H1 (cell line): Measurements from ENCODE around the gene HPS5. TPM values are rescaled to one million over a fixed set of nuclear protein-coding genes. Genes with fewer than 3 reads are reported as not detected.

ENCODE experiments used
- CTCF ChIA-PET: fragments of 300-600 bp; sonication (Branson Sonifier 250); formaldehyde crosslinking; loops from one replicate; lab custom pipeline; 2021; ENCODE audit not compliant: partially characterized antibody; lab: Charles Lee
- POLR2A ChIA-PET: fragments of 300-600 bp; sonication (Branson Sonifier 250); formaldehyde crosslinking; loops from one replicate; lab custom pipeline; 2021; ENCODE audit warnings: inconsistent platforms; ENCODE audit not compliant: partially characterized antibody; lab: Charles Lee
- DNase-seq, 2 experiments: peaks; one replicate each; pipeline versions ENCODE4 v3.0.0 to v3.0.0-alpha.2; 2010 to 2022; ENCODE audit warnings: low spot score in 2 of 2, low read depth in 1 of 2, mixed read lengths in 1 of 2
- FAIRE-seq: peaks from 2 replicates; lab custom pipeline; 2011; peaks lifted over from hg19 to GRCh38; lab: Jason Lieb, UNC
- H2AFZ ChIP-seq: 2 replicates; pipeline ENCODE4 v1.8.1; 2012; ENCODE audit warnings: low read length, inconsistent platforms
- H2AK5ac ChIP-seq: 2 replicates; pipeline ENCODE4 v1.6.1; 2013; ENCODE audit warnings: low read depth, low read length
- H2BK120ac ChIP-seq: replicated peaks from 2 replicates; pipeline ENCODE3; 2013; ENCODE audit warnings: low read depth, low read length, inconsistent platforms
- H2BK12ac ChIP-seq: 2 replicates; pipeline ENCODE4 v1.6.1; 2013; ENCODE audit warnings: low read depth, low read length
- H2BK15ac ChIP-seq: 2 replicates; pipeline ENCODE4 v1.6.1; 2013; ENCODE audit warnings: low read length
- H2BK20ac ChIP-seq: 2 replicates; pipeline ENCODE4 v1.6.1; 2013; ENCODE audit warnings: low read length
- H2BK5ac ChIP-seq: 2 replicates; pipeline ENCODE4 v1.6.1; 2013; ENCODE audit warnings: low read depth, low read length
- H3K14ac ChIP-seq: 2 replicates; pipeline ENCODE4 v1.6.1; 2013; ENCODE audit warnings: inconsistent platforms; ENCODE audit not compliant: insufficient read length
- H3K18ac ChIP-seq: 2 replicates; pipeline ENCODE4 v1.6.1; 2013; ENCODE audit warnings: low read length; ENCODE audit errors: extremely low read depth
- H3K23ac ChIP-seq: 2 replicates; pipeline ENCODE4 v1.6.1; 2013; ENCODE audit warnings: inconsistent platforms; ENCODE audit not compliant: insufficient read length
- H3K23me2 ChIP-seq: 2 replicates; pipeline ENCODE4 v1.6.1; 2013; ENCODE audit warnings: low read depth, low read length
- H3K27ac ChIP-seq: 2 replicates; pipeline ENCODE4 v1.6.1; 2011; ENCODE audit warnings: low read depth, low read length, inconsistent platforms
- H3K27me3 ChIP-seq, 4 experiments: replicated peaks in 1 of 4; 1 replicate in 1 of 4; 2 replicates in 3 of 4; pipeline versions ENCODE4 v1.6.1 to v1.8.1; 2011 to 2013; ENCODE audit warnings: low read length in 3 of 4, mild to moderate bottlenecking in 3 of 4, inconsistent platforms in 2 of 4, mixed read lengths in 2 of 4, moderate library complexity in 1 of 4; ENCODE audit not compliant: control insufficient read depth in 3 of 4, insufficient read depth in 3 of 4; ENCODE audit errors: extremely low read depth in 1 of 4
- H3K36me3 ChIP-seq, 4 experiments: 2 replicates each; pipeline versions ENCODE4 v1.6.1 to v1.8.1; 2011 to 2013; ENCODE audit warnings: mild to moderate bottlenecking in 4 of 4, low read length in 3 of 4, moderate library complexity in 2 of 4, control low read depth in 1 of 4, inconsistent platforms in 1 of 4; ENCODE audit not compliant: insufficient read depth in 4 of 4, control insufficient read depth in 2 of 4
- H3K4ac ChIP-seq: replicated peaks from 2 replicates; pipeline ENCODE3; 2013; ENCODE audit warnings: low read length, low read depth, mixed read lengths, inconsistent platforms; ENCODE audit not compliant: insufficient read length
- H3K4me1 ChIP-seq, 4 experiments: replicated peaks in 1 of 4; 1 replicate in 1 of 4; 2 replicates in 3 of 4; pipeline versions ENCODE4 v1.6.1 to v1.8.1; 2011 to 2013; ENCODE audit warnings: low read length in 3 of 4, inconsistent platforms in 2 of 4, mixed read lengths in 1 of 4; ENCODE audit not compliant: insufficient read depth in 4 of 4, control insufficient read depth in 3 of 4
- H3K4me2 ChIP-seq, 2 experiments: 2 replicates each; pipeline versions ENCODE4 v1.6.1 to v1.8.1; 2011 to 2013; ENCODE audit warnings: low read depth in 2 of 2, low read length in 2 of 2, control low read depth in 1 of 2, inconsistent platforms in 1 of 2, mild to moderate bottlenecking in 1 of 2; ENCODE audit not compliant: insufficient read depth in 1 of 2
- H3K4me3 ChIP-seq, 4 experiments: fragments of 200-600, 300-600 bp in 1 of 4; sonication (generic), shearing (Covaris generic), sonication (Bioruptor Twin) in 1 of 4; 2 replicates each; pipeline versions ENCODE4 v1.5.1 to v1.8.1; 2011 to 2016; ENCODE audit warnings: low read length in 4 of 4, low read depth in 3 of 4, control low read depth in 2 of 4, inconsistent platforms in 2 of 4, mild to moderate bottlenecking in 2 of 4, mixed read lengths in 1 of 4, moderate library complexity in 1 of 4; ENCODE audit not compliant: insufficient read depth in 2 of 4; ENCODE audit errors: extremely low read depth in 1 of 4
- H3K56ac ChIP-seq: replicated peaks from 2 replicates; pipeline ENCODE3; 2013; ENCODE audit warnings: low read depth, mild to moderate bottlenecking, mixed read lengths, low read length, inconsistent platforms; ENCODE audit not compliant: insufficient read length
- H3K79me1 ChIP-seq: 2 replicates; pipeline ENCODE4 v1.6.1; 2013; ENCODE audit warnings: low read depth, low read length, control low read depth
- H3K79me2 ChIP-seq, 2 experiments: 2 replicates each; pipeline versions ENCODE4 v1.6.1 to v1.8.1; 2012 to 2013; ENCODE audit warnings: low read length in 2 of 2, mild to moderate bottlenecking in 2 of 2, inconsistent platforms in 1 of 2; ENCODE audit not compliant: insufficient read depth in 2 of 2, control insufficient read depth in 1 of 2
- H3K9ac ChIP-seq, 4 experiments: replicated peaks in 1 of 4; 1 replicate in 1 of 4; 2 replicates in 3 of 4; pipeline versions ENCODE4 v1.6.1 to v1.8.1; 2011 to 2013; ENCODE audit warnings: low read depth in 3 of 4, low read length in 3 of 4, control low read depth in 2 of 4, mild to moderate bottlenecking in 2 of 4, moderate library complexity in 2 of 4, inconsistent platforms in 1 of 4; ENCODE audit errors: extremely low read depth in 1 of 4
- H3K9me3 ChIP-seq, 2 experiments: 2 replicates each; pipeline versions ENCODE4 v1.6.1 to v1.8.1; 2012 to 2013; ENCODE audit warnings: mild to moderate bottlenecking in 2 of 2, moderate library complexity in 2 of 2, control low read depth in 1 of 2, inconsistent platforms in 1 of 2, low read depth in 1 of 2, low read length in 1 of 2, mixed read lengths in 1 of 2; ENCODE audit not compliant: insufficient read depth in 2 of 2
- H4K20me1 ChIP-seq, 2 experiments: replicated peaks in 1 of 2; 2 replicates each; pipeline versions ENCODE3 to v1.8.1; 2011 to 2013; ENCODE audit warnings: inconsistent platforms in 2 of 2, low read length in 2 of 2, mild to moderate bottlenecking in 1 of 2; ENCODE audit not compliant: insufficient read depth in 2 of 2, control insufficient read depth in 1 of 2
- H4K5ac ChIP-seq: 2 replicates; pipeline ENCODE4 v1.6.1; 2013; ENCODE audit warnings: low read length, low read depth, mixed read lengths, inconsistent platforms; ENCODE audit not compliant: insufficient read length
- H4K8ac ChIP-seq: 2 replicates; pipeline ENCODE4 v1.8.0; 2013; ENCODE audit warnings: mild to moderate bottlenecking, moderate library complexity, low read length, inconsistent platforms; ENCODE audit not compliant: insufficient read depth; ENCODE audit errors: extremely low read depth
- H4K91ac ChIP-seq: replicated peaks from 2 replicates; pipeline ENCODE3; 2013; ENCODE audit warnings: low read length, mixed read lengths, inconsistent platforms; ENCODE audit not compliant: insufficient read length
- NANOG ChIP-seq: IDR thresholded peaks from 2 replicates; pipeline ENCODE4 v1.6.1; 2011; ENCODE audit warnings: low read length, low read depth, mild to moderate bottlenecking, inconsistent platforms; ENCODE audit not compliant: insufficient read depth, poor library complexity, severe bottlenecking
- SAP30 ChIP-seq: fragments of 300-600 bp; sonication (generic); IDR thresholded peaks from 2 replicates; pipeline ENCODE4 v1.7.1; 2012; ENCODE audit warnings: low read length, moderate library complexity, mild to moderate bottlenecking, inconsistent platforms; ENCODE audit not compliant: insufficient read depth, insufficient replicate concordance
- WGBS, 2 experiments: shearing (Covaris generic) in 1 of 2; methylation state at CpG; one replicate each; pipeline versions ENCODE4 v1.1.6 to v1.1.7; 2013 to 2015; ENCODE audit warnings: low lambda C conversion rate in 2 of 2, mixed read lengths in 2 of 2, inconsistent platforms in 1 of 2, low coverage in 1 of 2, missing lambda C conversion rate in 1 of 2; ENCODE audit not compliant: insufficient replicate concordance in 2 of 2, insufficient coverage in 1 of 2, insufficient read length in 1 of 2; ENCODE audit errors: extremely low coverage in 1 of 2, missing lambda C conversion rate in 1 of 2; 5-methylcytosine and 5-hydroxymethylcytosine counted together
- polyA plus RNA-seq, 7 experiments: library from polyadenylated mRNA; depleted of rRNA in 3 of 7; stranded (reverse) in 5 of 7; unstranded in 2 of 7; fragments of >200 nt in 5 of 7; fragments of 200-250 nt in 2 of 7; gene quantifications; 1 replicate in 5 of 7; 2 replicates in 1 of 7; 4 replicates in 1 of 7; pipeline versions ENCODE4 v1.2.1 to v1.2.3, GENCODE V29; 2011 to 2013; ENCODE audit warnings: missing spikeins in 2 of 7, mixed read lengths in 2 of 7
- total RNA-seq: library from RNA; stranded (reverse); fragmentation: NEBNext Ultra II Directional; extraction: Animal tissue kit (Norgen Biotek cat#: 25700); gene quantifications from 2 replicates; pipeline ENCODE4 v1.2.1, GENCODE V29; 2021

The HPS5 gene
- total and polyA plus RNA-seq, 2 of the 8 experiments (the other 6 are each of a cell fraction or from before 2014, with no cell fraction given): 5.0 to 18.5 TPM

DNA sequence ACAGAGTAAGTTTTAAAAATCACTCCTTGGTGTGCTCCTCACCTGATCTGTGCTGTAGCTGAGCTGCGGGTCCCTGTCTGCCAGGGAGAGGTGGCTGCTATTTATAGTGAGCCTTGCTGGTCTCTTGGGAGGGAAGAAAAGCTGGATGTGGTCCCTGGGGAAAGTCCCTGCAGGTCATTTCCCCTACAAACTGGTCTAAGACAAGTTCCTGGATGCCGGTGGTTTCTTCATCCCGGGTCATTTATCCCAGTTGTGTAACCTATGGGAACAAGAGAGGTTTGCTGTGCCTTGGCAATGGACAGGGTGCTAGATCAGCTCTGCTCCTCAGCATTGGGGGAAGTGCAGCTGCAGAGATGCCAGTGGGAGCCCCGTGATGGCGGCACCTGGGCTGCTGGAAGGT is 73.4 kb downstream of the HPS5 start, which contains the start of gene SAA2:
TSS of gene SAA2 (minus strand) at position 108 of the 400 bp plus-strand sequence. CDS start 657 bp downstream, outside the sequence.
- Histone ChIP-seq H3K9me3 (no peaks in the 10 kb centered on the region), H3K27ac (no peak within 1 kb of the TSS), H3K36me3 (no peaks in the 10 kb centered on the region), H3K4me1 (no peaks in the 10 kb centered on the region), H2BK20ac (no peak within 1 kb of the TSS), H4K5ac (no peak within 1 kb of the TSS), H3K9ac (no peak within 1 kb of the TSS), H3K4ac (no peak within 1 kb of the TSS), H3K56ac (no peak within 1 kb of the TSS), H2AK5ac (no peak within 1 kb of the TSS), H3K27me3 (no peaks in the 10 kb centered on the region), H2BK5ac (no peak within 1 kb of the TSS), H4K8ac (no peak within 1 kb of the TSS; the same call in 1 of the 2 replicates), H3K79me1 (no peaks in the 10 kb centered on the region), H2BK15ac (no peak within 1 kb of the TSS), H4K20me1 (no peaks in the 10 kb centered on the region), H3K14ac (no peak within 1 kb of the TSS), H3K79me2 (no peaks in the 10 kb centered on the region), H2BK120ac (no peak within 1 kb of the TSS), H4K91ac (no peak within 1 kb of the TSS), H3K18ac (no peak within 1 kb of the TSS), H3K23me2 (no peaks in the 10 kb centered on the region), H3K4me2 (no peak within 1 kb of the TSS), H3K4me3 (no peak within 1 kb of the TSS), H2BK12ac (no peak within 1 kb of the TSS), H2AFZ (no peak within 1 kb of the TSS), H3K23ac (no peak within 1 kb of the TSS)
- TF ChIP-seq SAP30 (no peak), NANOG (no peak)
- ChIA-PET CTCF (interaction anchor here (0.6 to 1.4 kb wide), 2 partner anchors 133 to 324 kb away, joined by 3 to 4 read pairs; no protein-coding TSS in a partner anchor), POLR2A (no interaction called here)
- FAIRE-seq (no peak), DNase-seq (no peak)
- 94% methylated on average over 5 of the region's 5 CpGs; no CpG with 5 or more reads in 1 of the 2 experiments for WGBS, 2 experiments
